Measurements from ENCODE around the gene RBM47. TPM values are rescaled to one million over a fixed set of nuclear protein-coding genes. Genes with fewer than 3 reads are reported as not detected.

RBM47 gene
- polyA plus RNA-seq, 1 donor from 2014 or later = 1.7 TPM

GRCh38 chr4:40586729-40587128, 42.9 kb downstream of the RBM47 start:
- no peaks in the 10 kb centered on the region for H3K9me3 ChIP-seq (ENCODE audit: low read length)
- TF ChIP-seq REST (IDR thresholded peaks at IDR 0.05; ENCODE audit: borderline replicate concordance) (no peak), EP300 (conservative IDR thresholded peaks at IDR 0.05; ENCODE audit: poor library complexity, severe bottlenecking) (no peak)
- no peak overlapping the region for H3K4me3 ChIP-seq (ENCODE audit: low read length)
- H3K79me2 ChIP-seq (replicated peaks; ENCODE audit: insufficient read depth, low read length) = no peaks in the 10 kb centered on the region
- H3K9ac ChIP-seq (ENCODE audit: low read length) = no peak overlapping the region
- no peaks in the 10 kb centered on the region for H4K20me1 ChIP-seq (ENCODE audit: insufficient read depth)
- no peaks in the 10 kb centered on the region for H3K36me3 ChIP-seq (ENCODE audit: insufficient read depth, low read length)
- H3F3A ChIP-seq (ENCODE audit: insufficient read depth, low read length, poor library complexity, severe bottlenecking) = no peaks in the 10 kb centered on the region
- H3K27me3 ChIP-seq (ENCODE audit: insufficient read depth, low read depth, low read length) = no peaks in the 10 kb centered on the region
- H3K9me2 ChIP-seq (ENCODE audit: insufficient read depth, low read length) = no peaks in the 10 kb centered on the region
- H3K27ac ChIP-seq (ENCODE audit: low read length) = no peak overlapping the region
- H2AFZ ChIP-seq (ENCODE audit: low read depth, low read length) = no peak overlapping the region
- H3K4me2 ChIP-seq (ENCODE audit: low read length) = no peak overlapping the region

- Histone ChIP-seq H3F3A (ENCODE audit: insufficient read depth, low read length, poor library complexity, severe bottlenecking) (no peaks in the 10 kb centered on the region), H2AFZ (ENCODE audit: low read depth, low read length) (no peak overlapping the region), H3K4me2 (ENCODE audit: low read length) (no peak overlapping the region), H3K9me3 (ENCODE audit: low read length) (no peaks in the 10 kb centered on the region), H4K20me1 (ENCODE audit: insufficient read depth) (no peaks in the 10 kb centered on the region), H3K79me2 (replicated peaks; ENCODE audit: insufficient read depth, low read length) (no peaks in the 10 kb centered on the region), H3K4me3 (ENCODE audit: low read length) (no peak overlapping the region), H3K9ac (ENCODE audit: low read length) (no peak overlapping the region), H3K27me3 (ENCODE audit: insufficient read depth, low read depth, low read length) (no peaks in the 10 kb centered on the region), H3K36me3 (ENCODE audit: insufficient read depth, low read length) (no peaks in the 10 kb centered on the region), H3K27ac (ENCODE audit: low read length) (no peak overlapping the region), H3K9me2 (ENCODE audit: insufficient read depth, low read length) (no peaks in the 10 kb centered on the region)
- TF ChIP-seq MXI1 (conservative IDR thresholded peaks at IDR 0.05; ENCODE audit: poor library complexity, severe bottlenecking) (no peak), POLR2AphosphoS5 (IDR thresholded peaks at IDR 0.05) (no peak), SMC3 (conservative IDR thresholded peaks at IDR 0.05; ENCODE audit: poor library complexity) (no peak), TAF1 (IDR thresholded peaks at IDR 0.05; ENCODE audit: low read depth) (no peak), EZH2 (IDR thresholded peaks at IDR 0.05; ENCODE audit: borderline replicate concordance, insufficient read depth, low read length, poor library complexity, severe bottlenecking) (no peak), RAD21 (conservative IDR thresholded peaks at IDR 0.05) (no peak), REST (IDR thresholded peaks at IDR 0.05; ENCODE audit: borderline replicate concordance) (no peak), EP300 (conservative IDR thresholded peaks at IDR 0.05; ENCODE audit: poor library complexity, severe bottlenecking) (no peak), CTCF (IDR thresholded peaks at IDR 0.05; ENCODE audit: poor library complexity, severe bottlenecking) (no peak)
These were observed 43.6 kb downstream of the RBM47 start for GRCh38 chr4:40586034-40586433.

All from neural cell (in vitro differentiated cells).